Germinal center (tissue), 1 donor: ENCODE results near the gene DIRAS1.
"Not testable (repeated sequence)": the region's sequence is repeated elsewhere in the genome, so short reads cannot be mapped to it uniquely, and the experiment has no call there.

Experiments used
- DNase-seq: peaks from one replicate; pipeline ENCODE4 v3.0.0; 2012; ENCODE audit warnings: mixed read lengths, low spot score

Gene DIRAS1

DNA sequence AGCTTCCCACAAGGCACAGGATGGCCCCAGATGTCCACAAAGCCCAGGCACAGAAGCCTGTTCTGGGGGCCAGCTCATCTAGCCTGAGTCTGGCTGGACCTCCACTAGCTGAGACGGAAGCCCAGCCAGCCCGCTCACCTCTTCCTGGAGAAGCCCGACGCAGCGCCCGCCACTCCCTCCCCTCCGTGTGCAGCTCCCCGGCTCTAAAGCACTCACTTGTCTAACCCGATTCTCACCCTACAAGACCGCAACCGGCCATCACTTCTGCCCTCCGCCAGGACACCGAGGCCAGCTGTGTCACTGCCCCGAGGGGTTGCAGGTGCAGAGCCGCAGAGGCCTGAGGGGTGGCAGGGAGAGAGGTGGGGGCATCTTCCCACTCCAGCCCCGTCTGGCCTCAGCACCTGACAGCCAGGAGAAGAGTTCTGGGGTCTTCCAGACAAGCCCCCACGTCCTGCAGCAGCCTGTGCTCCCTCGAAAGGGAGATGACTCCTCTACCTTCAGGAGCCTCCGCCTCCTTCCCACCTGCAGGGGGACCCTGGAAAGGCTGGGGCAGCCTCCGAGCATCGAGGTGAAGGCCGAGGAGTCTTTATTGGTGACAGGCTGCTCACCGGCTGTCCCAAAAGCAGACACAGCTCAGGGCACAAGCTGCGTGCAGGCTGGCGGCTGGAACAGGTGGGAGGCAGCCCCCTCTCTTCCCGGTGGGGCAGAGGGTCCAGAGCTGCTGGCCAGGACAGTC, 5.9 kb upstream of the DIRAS1 start:
- DNase-seq, result no peak

DNA sequence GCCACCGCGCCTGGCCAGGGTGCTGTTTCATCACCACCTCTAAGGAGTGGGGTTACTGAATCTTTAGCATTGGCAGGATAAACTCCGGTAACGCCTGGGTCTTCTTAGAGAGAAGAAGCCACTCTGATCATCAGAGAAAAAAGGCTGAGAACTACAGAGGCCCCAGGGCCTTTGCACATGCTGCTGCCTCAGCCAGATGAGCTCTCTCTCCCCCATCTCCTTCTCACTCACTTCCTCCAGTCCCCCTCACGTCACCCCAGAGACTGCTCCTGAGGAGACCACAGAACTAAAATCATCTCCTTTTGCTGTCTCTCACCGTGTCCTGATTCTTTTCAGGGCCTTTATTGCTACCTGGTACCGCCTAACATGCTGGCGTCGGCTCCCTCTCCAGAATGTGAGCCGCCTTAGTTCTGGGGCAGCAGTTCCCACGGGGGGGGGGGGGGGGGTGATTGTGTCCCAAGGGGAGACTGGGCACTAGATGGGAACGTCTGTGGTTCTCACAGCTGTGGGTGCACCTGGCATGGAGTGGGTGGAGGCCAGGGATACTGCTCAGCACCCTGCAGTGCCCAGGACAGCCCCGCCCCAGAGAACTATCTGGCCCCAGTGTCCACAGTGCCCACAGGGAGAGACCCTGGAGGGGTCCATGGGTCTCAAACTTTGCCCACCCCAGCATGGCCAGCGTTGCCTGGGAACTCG, 5.1 kb upstream of the DIRAS1 start:
- no peak for DNase-seq

DNA sequence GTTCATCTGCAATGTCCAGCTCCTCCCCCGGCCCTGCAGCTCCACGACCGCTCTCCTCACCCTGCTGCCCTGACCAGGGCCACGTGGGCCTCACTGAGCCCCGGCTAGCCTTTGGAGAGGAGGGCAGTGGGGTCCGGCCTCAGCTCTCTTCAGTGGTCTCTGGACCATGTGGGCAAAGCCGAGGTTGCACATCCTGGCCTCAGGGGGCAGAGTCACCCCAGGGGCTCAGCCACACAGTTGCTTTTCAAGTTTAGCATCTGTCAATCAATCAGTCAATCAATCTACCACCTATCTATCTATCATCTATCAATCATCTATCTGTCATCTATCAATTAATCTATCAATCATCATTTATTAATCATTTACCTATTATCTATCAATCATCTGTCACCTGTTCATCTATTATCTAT, 3.0 kb upstream of the DIRAS1 start:
- DNase-seq, result no peak

DNA sequence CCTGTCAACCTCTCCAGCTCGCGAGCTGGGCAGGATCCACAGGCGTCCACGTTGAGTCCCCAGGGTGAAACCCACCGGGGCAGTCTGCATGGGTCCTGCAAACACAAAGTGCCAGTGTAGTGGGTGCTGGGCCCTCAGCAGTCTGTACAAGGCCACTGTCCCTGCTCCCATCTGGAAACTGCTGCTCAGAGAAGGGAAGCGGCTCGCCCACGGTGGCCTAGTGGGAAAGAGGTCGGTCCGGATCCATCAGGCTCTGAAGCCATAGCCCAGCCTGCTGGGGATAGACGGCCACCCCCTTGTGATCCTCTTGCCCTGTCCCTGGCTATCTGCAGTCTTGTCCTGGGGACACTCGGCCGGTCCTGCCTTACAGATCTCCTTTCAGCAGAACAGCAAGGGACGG, 2.6 kb upstream of the DIRAS1 start:
- DNase-seq, result no peak

DNA sequence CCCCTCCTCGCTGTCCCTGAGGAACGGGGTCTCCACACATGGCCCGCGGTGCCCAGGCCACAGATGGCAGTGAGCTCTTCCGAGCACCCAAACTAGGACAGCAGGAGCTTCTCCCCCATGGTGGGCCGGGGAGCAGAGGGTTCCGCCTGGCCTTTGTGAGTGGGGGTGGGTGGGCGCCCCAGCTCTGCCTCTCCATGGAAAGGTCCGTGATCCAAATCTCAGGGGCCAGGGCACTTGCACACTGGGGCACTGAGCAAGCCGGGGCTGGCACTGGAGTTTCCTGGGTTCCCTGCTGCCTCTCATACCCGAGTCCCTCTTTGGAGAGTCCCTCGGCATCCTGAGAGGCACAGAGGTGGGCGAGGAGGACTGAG, 2.2 kb upstream of the DIRAS1 start:
- DNase-seq, result no peak

DNA sequence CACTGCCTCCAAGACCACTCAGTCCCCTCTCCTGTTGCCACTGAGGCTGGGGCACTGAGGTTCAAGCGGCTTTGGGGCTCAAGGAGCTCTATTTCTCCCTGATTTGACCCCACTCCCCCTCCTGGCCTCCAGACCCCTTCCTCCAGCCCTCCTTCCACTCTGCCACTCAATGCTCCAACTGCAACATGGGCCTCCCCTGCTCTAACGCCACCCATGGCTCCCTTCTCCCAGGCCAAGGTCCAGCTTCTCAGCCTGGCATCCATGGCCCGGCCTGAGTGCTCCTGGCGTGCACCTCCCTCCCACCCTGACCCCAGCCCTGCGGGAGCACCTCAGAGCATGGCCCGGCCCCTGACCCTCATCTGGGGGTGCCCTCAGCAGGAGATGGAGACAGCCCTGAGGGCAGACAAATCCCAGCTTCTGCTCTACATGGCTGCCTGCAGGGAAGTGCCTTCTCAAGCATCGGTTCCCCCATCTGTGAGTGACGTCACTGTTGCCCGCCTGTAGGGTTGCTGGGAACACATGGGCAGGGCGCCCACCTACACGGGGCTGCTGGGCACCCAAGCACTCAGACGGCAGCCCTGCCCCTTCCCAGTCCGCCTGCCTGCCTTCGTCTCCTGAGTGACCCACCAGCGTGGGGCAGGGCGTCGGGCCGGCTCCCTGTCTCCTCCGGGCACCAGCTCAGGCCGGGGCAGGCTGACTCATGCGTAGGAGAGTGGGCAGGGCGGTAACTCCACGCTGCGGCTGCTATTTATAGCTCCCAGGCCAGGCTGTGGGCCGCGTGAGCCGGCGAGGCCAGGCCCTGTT, 1.6 kb upstream of the DIRAS1 start:
- no peak for DNase-seq

DNA sequence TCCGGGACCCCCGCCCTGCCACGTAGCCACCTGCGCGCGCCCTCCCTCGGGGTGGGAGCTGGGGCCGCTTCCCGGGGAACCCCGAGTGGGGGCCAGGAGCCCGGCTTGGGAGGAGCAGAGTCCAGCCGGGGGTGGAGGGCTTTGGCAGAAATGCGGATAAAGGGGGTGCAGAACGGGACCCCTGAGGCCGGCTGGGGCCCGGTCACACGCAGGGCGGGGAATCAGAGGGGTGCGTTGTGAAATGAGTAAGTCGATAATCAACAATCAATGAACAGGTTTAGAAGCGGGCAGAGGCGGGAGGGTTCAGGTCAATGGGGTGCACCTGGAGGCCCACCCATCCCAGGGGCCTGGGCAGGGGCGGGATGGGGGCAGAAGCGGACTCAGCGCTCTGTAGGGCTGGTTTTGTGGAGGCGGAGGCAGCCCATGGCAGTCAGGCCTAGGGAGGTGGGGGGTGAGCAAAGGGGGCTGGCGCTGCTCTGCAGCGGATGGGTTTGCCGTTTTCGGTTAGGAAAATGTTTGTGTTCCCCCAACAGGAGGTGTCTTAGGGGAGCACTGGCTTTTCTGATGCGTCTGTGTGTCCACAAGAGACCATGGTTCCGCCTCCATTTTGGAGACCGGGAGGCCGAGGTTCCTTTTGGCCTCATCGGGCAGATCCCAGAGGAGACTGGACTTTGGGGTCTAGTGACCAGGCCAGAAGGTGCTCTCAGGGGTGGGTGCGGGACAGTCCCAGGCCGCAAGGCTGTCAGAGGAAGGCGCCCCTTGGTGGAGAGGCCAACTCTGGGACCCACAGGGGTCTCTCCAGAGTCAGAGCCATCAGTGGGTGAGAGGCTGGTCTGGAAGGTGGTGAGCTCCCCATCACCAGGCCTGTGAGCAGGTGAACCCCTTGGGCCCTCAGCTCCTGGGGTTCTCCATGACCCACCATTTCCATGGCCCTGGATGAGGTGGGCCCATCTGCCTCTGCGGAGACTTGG, 683 bp upstream of the DIRAS1 start:
- no peak for DNase-seq

DNA sequence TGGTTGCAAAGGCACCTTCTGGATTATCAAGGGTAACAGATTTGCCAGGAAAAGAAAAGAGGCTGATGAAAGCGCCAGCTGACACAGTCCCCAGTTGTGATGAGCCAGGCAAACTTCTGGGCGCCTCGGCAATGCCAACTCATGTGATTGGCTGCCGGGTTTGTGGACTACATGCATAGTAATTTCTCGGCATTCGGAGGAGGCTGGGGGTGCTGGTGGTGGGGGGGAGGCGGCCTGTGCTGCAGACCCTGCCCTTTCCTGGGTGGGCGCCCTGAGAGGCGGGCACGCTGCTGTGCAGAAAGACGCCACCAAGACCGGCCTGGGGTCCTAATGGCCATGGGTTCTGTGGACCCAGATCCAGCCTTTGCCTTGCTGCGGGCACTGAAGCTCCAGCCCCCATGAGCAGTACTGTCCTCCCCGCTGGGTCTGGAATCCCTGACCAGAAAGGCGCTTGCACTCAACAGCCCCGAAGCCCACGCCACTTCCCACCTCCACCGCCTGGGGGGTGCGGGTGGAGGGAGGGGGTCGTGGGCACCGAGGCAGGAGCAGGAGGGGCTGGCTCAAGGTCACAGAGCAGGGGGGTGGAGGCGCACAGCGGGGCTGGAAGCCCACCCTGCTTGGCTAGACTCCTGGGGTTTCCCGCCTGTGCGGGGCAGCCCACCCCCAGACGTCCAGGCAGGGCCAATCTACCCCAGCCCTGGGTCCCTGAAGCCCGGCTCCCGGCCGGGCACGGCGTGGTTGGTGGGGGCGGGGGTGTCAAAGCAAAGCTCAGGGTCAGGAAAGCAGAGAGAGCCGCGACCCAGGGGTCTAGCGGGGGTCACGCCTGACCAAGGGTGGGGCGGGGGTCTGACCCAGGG, 1.0 kb downstream of the DIRAS1 start:
- no peak for DNase-seq

DNA sequence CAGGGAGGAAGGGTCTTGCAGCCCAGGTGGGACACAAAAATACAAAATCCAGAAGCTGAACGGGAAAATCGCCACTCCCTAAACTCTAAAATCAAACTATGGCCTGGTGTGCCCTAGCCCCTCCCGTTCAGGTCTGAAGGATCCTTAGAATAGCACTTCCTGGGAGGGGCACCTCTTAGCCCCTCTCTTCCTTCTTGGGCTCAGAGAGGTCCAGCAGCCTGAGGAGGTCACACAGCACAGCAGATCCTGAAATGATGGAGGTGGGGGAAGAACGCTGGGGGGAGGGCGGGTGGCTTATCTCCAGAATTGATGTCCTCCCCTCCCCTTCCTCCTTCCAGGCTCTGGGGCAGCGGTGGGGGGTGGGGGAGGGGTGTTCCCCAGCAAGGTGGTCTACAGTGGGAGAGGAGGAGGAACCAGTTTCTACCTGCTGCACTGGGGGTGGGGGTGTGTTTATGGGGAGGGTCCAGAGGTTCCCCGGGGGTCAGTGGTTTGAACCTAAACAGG, 1.9 kb downstream of the DIRAS1 start:
- DNase-seq, result no peak

DNA sequence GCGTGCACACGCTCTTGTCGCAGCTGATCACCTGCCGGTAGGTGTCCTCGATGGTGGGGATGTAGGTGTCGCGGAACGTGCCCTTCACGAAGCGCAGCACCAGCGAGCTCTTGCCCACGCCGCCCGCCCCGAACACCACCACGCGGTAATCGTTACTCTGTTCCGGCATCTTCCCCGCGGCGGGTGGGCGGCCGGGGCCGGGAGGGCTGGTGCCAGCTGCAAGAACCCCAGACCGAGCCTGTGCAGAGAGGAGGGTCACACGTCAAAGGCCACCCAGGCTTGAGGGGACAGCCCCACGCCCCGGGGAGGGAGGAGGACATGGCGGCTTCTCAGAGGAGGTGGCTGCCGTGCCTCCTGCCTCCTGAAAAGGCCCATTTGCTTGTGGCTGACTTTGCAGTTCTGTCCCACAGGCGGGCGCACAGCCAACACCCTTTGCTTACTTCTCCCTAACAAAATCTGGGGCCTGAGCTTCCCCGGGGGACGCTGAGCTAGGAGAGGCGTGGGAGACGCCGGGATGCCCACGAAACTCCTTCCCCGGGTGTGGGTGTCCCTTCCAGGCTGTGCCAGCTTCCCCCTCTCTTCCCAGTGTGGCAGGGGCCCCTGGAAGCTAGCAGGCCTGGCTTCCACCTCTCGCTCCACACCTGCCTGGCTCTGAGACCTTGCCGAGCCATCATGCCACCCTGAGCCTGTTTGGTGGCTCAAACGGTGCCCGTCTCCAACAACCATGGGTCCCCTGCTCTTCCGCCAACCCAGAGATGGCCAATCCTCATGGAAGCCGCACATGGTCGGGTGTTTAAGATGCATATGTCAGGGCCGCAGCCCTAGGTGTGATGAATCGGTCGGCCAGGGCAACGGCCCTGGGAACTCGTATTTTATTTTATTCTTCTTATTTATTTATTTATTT, 3.3 kb downstream of the DIRAS1 start:
- DNase-seq, result no peak

DNA sequence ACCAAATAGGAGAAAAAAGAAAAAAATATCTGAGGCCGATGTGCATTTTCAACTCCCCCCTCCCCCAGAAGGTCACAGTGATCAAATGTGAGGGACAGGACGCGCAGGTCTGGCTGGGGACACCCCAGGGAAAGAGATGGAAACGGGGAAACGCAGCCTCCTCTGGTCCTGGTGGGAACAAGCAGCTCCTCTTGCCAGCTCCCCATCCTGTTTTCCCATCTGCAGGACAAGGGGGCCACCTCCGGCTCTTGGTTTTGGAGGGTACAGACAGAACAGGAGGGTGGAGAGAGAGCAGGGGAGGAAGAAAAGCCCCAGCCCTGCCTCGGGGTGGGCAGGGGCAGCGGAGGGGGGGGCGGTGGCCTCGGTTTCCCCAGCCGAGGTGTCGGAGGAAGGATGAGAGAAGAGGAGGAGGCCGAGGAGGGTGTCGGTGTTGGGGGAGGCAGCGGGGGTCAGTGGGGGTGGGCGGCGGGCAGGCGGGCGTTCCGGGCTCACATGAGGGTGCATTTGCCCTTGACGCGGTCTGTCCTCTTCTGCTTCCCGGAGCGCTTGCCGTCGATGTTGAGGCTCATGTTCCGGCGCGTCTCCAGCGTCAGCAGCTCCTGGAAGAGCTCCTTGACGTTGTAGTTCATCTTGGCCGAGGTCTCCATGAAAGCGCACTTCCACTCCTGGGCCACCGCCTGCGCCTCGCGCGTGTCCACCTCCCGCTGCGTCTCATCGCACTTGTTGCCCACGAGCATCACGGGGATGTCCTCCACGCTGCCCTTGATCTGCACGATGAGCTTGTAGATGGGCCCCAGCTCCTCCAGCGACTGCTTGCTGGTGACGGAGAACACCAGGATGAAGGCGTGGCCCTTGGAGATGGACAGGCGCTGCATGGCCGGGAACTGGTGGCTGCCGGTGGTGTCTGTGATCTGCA, 4.2 kb downstream of the DIRAS1 start:
- DNase-seq, result no peak

DNA sequence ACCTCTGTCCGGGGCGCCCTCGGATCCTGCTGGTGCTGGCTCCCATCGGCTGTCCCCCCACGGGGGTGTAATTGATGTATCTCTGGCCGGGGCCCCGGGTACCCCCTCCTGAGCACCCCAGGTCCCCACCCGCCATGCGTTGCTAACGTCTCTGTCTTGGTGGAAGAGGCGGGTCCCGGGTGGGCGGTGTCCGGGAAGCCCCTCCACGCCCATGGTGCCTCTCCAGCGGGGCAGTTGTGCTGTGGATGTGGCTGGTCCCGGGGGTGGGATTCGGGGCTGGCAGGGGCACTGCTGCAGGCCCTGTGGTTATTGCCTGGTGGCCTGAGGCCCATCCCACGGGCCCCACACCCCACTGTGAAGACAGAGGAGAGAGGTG, 4.9 kb downstream of the DIRAS1 start:
- DNase-seq, result no peak

DNA sequence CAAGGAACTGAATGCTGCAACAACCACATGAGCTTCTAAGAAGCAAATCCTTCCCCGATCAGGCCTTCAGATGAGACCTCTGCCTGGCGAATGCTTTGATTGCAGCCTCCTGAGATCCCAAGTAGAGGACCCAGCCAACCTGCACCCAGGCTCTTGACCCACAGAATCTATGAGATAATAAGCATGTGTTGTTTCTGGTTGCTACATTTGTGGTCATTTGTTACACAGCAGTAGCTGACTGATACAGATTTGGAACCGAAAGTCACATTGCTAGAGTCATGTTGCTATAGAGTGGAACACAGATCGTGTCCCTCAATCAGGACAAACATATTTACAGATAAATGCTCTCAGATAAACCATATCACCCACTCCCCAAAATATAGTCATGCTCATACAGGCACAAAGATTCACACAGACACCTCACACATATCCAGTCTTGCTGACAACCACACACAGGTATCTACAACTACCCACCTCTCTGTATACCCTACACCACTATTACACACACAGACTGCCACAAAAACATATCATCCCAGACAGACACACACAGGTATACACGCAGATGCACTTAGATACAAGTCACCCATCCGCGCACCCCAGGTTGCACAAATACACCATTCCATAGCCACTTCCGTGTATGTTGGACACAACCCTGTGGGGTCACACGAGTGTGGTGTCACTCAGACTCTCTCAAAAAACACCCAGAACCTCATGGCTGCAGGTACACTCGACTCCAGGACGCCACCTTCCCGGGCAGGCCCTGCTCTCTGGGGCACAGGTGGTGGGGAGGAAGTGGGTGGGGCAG, 5.5 kb downstream of the DIRAS1 start:
- DNase-seq, result no peak

DNA sequence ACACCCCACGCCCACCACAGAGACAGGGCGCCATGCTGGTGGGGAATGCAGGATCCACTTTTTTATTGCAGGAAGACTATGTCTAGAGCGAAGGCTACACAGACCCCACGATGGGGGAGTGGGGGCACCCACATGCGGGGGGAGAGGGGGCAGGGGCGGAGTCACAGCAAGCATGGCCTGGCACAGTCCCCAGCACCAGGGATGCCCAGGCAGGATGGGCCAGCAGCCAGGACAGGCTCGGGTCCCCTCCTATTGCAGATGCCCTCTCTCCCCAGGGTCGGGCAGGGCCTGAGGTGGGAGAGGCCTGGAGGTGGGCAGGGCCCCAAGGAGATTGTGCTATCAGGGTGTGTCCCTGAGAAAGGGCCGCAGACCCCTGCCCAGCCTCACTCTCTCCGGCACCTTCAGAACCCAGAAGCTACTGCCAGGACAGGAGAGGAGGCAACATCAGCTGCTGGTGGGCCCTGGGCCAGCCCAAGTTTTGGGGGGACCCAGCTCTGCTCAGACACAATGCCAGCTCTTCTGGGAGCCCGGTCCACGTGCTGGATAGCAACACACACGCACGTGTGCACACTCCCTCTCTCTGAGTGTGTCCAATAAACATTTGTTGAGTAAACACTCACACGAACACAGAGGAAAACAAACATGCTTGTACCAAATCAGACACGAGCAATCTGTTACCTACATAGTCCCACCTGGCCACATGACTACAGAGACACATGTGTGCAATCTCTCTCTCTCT, 6.5 kb downstream of the DIRAS1 start:
- DNase-seq, result no peak

DNA sequence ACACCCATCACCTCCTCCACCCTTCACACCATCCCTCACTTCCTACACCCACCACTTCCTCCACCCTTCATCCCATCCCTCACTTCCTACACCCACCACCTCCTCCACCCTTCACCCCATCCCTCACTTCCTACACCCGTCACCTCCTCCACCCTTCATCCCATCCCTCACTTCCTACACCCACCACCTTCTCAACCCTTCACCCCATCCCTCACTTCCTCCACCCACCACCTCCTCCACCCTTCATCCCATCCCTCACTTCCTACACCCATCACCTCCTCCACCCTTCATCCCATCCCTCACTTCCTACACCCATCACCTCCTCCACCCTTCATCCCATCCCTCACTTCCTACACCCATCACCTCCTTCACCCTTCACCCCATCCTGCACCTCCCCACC, 7.1 kb downstream of the DIRAS1 start:
- DNase-seq, result not testable (repeated sequence)

DNA sequence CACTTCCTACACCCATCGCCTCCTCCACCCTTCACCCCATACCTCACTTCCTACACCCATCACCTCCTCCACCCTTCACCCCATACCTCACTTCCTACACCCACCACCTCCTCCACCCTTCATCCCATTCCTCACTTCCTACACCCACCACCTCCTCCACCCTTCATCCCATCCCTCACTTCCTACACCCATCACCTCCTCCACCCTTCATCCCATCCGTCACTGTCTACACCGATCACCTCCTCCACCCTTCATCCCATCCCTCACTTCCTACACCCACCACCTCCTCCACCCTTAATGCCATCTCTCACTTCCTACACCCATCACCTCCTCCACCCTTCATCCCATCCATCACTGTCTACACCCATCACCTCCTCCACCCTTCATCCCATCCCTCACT, 8.0 kb downstream of the DIRAS1 start:
- not testable (repeated sequence) for DNase-seq

DNA sequence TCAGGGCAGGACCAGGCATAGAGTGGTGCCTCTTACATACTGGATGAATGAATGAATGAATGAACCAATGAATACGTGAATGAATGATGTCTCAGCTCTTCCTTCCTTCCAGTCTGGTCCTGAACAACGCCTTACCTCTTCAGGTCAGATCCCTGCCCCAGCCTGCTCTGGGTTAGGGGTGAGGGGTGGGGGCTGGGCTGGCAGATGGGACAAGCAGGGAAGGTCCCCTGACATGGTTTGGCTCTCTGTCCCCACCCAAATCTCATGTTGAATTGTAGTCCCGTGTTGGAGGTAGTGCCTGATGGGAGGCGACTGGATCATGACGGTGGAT, 9.3 kb downstream of the DIRAS1 start:
- no peak for DNase-seq
